ENCODE measurements around the gene BST1. TPM values are rescaled to one million over a fixed set of nuclear protein-coding genes. Genes with fewer than 3 reads are reported as not detected.

The BST1 gene
- total and polyA plus RNA-seq, 12 donors, result 1.3 to 5.7 (median 3.0) TPM

DNA sequence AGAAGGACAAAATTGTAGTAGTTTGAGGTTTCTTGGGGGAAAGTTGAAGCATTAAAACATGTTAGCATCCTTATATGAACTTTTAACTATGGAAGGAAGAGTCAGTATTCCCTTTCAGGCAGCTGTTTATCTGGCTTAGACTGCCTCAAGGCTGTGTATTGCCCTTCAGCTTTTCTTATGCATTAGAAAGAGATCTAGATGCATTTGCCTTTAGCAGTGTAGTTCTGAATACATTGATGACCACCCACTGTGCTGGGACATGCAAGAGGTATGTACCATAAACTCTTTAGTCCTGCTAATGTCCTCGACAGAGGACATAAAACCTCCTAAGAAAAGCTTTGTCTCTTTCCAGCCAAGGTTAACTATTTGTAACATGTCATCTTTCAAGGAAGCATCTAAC is 18.4 kb upstream of the BST1 start:
- H3K4me1 ChIP-seq, result peaks cover 0 to 62% (median 28%) of the 10 kb centered on the region in 9 donors
- no peaks in the 10 kb centered on the region for H3K27me3 ChIP-seq
- DNase-seq (no peak), ATAC-seq (no peak)
- no peak overlapping the region for H3K27ac ChIP-seq
- no peaks in the 10 kb centered on the region for H3K9me3 ChIP-seq
- intact Hi-C loops (cut with DNase I), result no loop called here
- peaks cover 0 to 53% (median 15%) of the 10 kb centered on the region in 9 donors for H3K36me3 ChIP-seq
- H3K4me3 ChIP-seq, result no peak overlapping the region
- TF ChIP-seq CTCF (IDR thresholded peaks at IDR 0.05), result no peak
- WGBS, 2 donors, result 91 to 96% methylated on average over 1 of the region's 1 CpG

- no peak overlapping the region for H3K27ac ChIP-seq
- TF ChIP-seq CTCF (IDR thresholded peaks at IDR 0.05), result no peak
- H3K27me3 ChIP-seq, result no peaks in the 10 kb centered on the region
- H3K4me3 ChIP-seq, result no peak overlapping the region
- no peak for DNase-seq
- peaks cover 0 to 53% (median 15%) of the 10 kb centered on the region in 9 donors for H3K36me3 ChIP-seq
- peaks cover 0 to 68% (median 15%) of the 10 kb centered on the region in 9 donors for H3K4me1 ChIP-seq
- H3K9me3 ChIP-seq, result no peaks in the 10 kb centered on the region
- no peak for ATAC-seq
- WGBS, 2 donors, result 73 to 74% methylated on average over 5 of the region's 5 CpGs
- intact Hi-C loops (cut with DNase I), result no loop called here
Observed at GRCh38 chr4:15688051-15688450, 14.8 kb upstream of the BST1 start.

GRCh38 chr4:15689540-15689939 is 13.3 kb upstream of the BST1 start:
- H3K27ac ChIP-seq, result peak overlapping the region in 1 of 10 donors; percentile 75
- peaks cover 0 to 49% (median 15%) of the 10 kb centered on the region in 9 donors for H3K36me3 ChIP-seq
- H3K4me1 ChIP-seq, result peaks cover 0 to 53% (median 6%) of the 10 kb centered on the region in 9 donors
- peak overlapping the region in 1 of 10 donors; percentile 11 for H3K4me3 ChIP-seq
- H3K27me3 ChIP-seq, result no peaks in the 10 kb centered on the region
- H3K9me3 ChIP-seq, result no peaks in the 10 kb centered on the region
- ATAC-seq (peak in 1 of 8 donors; percentile 64), DNase-seq (no peak)
- 87 to 90% methylated on average over 2 of the region's 2 CpGs for WGBS, 2 donors
- TF ChIP-seq CTCF (IDR thresholded peaks at IDR 0.05), result no peak
- intact Hi-C loops (cut with DNase I), result no loop called here

GRCh38 chr4:15690020-15690809 is 12.7 kb upstream of the BST1 start:
- DNase-seq (peak in 1 of 2 donors; percentile 19), ATAC-seq (peak in 7 of 8 donors; percentile 67 to 89 (median 83))
- peak overlapping the region in 1 of 10 donors; percentile 11 for H3K4me3 ChIP-seq

More at GRCh38 chr4:15690020-15690809, 12.7 kb upstream of the BST1 start:
- no peaks in the 10 kb centered on the region for H3K9me3 ChIP-seq
- H3K4me1 ChIP-seq, result peaks cover 0 to 46% (median 6%) of the 10 kb centered on the region in 9 donors
- no peak for TF ChIP-seq CTCF (IDR thresholded peaks at IDR 0.05)
- peaks cover 0 to 43% (median 15%) of the 10 kb centered on the region in 9 donors for H3K36me3 ChIP-seq
- intact Hi-C loops (cut with DNase I), result no loop called here
- H3K27ac ChIP-seq, result peak overlapping the region in 7 of 10 donors; percentile 24 to 75 (median 52)
- WGBS, 2 donors, result 54 to 58% methylated on average over 7 of the region's 7 CpGs
- H3K27me3 ChIP-seq, result no peaks in the 10 kb centered on the region
